ENCODE results near the gene SLC17A1. TPM values are rescaled to one million over a fixed set of nuclear protein-coding genes. Genes with fewer than 3 reads are reported as not detected.

The SLC17A1 gene
- total RNA-seq, 1 experiment from 2014 or later: not detected

DNA sequence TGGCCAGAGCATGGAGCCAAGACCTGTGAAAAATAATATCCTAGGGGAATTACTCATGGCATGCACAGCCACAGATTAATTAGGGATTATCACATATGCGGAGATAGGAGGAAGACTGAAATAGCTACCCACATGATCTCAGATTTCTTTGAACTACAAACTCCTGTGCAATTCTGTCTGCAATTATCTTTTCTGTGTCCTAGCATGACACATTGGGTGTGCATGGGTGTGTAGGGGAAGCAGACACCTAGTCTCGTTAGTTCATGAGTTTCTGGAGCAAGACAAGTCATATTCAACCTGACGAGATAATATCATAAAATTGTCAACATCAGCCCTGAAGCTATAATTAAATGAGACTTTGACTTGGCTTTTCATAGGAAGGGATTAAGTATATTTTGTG, 80.9 kb downstream of the SLC17A1 start:
- no peaks in the 10 kb centered on the region for H3K9me3 Mint-ChIP-seq
- H3K27ac Mint-ChIP-seq: no peak overlapping the region
- no peaks in the 10 kb centered on the region for H3K4me1 Mint-ChIP-seq
- no peak for DNase-seq (ENCODE audit: low spot score)
- no peaks in the 10 kb centered on the region for H3K27me3 Mint-ChIP-seq (ENCODE audit: low read depth)
- TF ChIP-seq ZNF138 (CRISPR knock-in tag; conservative IDR thresholded peaks at IDR 0.05) (no peak), ZNF121 (CRISPR knock-in tag; IDR thresholded peaks at IDR 0.05) (no peak), FOXJ3 (CRISPR knock-in tag; IDR thresholded peaks at IDR 0.05; ENCODE audit: borderline replicate concordance) (no peak), ZNF263 (CRISPR knock-in tag; IDR thresholded peaks at IDR 0.05; ENCODE audit: low read depth) (no peak), RELA (CRISPR knock-in tag; IDR thresholded peaks at IDR 0.05; ENCODE audit: borderline replicate concordance) (no peak), JAZF1 (CRISPR knock-in tag; IDR thresholded peaks at IDR 0.05) (no peak), ATF6 (CRISPR knock-in tag; IDR thresholded peaks at IDR 0.05) (no peak), MYBL2 (CRISPR knock-in tag; IDR thresholded peaks at IDR 0.05) (no peak), ZNF532 (CRISPR knock-in tag; IDR thresholded peaks at IDR 0.05; ENCODE audit: borderline replicate concordance) (no peak), ZMAT4 (CRISPR knock-in tag; IDR thresholded peaks at IDR 0.05) (no peak)
- TF ChIP-seq, protein P1, sequence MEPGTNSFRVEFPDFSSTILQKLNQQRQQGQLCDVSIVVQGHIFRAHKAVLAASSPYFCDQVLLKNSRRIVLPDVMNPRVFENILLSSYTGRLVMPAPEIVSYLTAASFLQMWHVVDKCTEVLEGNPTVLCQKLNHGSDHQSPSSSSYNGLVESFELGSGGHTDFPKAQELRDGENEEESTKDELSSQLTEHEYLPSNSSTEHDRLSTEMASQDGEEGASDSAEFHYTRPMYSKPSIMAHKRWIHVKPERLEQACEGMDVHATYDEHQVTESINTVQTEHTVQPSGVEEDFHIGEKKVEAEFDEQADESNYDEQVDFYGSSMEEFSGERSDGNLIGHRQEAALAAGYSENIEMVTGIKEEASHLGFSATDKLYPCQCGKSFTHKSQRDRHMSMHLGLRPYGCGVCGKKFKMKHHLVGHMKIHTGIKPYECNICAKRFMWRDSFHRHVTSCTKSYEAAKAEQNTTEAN (CRISPR knock-in tag; IDR thresholded peaks at IDR 0.05): no peak
- TF ChIP-seq, protein P2, sequence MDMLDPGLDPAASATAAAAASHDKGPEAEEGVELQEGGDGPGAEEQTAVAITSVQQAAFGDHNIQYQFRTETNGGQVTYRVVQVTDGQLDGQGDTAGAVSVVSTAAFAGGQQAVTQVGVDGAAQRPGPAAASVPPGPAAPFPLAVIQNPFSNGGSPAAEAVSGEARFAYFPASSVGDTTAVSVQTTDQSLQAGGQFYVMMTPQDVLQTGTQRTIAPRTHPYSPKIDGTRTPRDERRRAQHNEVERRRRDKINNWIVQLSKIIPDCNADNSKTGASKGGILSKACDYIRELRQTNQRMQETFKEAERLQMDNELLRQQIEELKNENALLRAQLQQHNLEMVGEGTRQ (CRISPR knock-in tag; IDR thresholded peaks at IDR 0.05): no peak
- TF ChIP-seq, protein P3, sequence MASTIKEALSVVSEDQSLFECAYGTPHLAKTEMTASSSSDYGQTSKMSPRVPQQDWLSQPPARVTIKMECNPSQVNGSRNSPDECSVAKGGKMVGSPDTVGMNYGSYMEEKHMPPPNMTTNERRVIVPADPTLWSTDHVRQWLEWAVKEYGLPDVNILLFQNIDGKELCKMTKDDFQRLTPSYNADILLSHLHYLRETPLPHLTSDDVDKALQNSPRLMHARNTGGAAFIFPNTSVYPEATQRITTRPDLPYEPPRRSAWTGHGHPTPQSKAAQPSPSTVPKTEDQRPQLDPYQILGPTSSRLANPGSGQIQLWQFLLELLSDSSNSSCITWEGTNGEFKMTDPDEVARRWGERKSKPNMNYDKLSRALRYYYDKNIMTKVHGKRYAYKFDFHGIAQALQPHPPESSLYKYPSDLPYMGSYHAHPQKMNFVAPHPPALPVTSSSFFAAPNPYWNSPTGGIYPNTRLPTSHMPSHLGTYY (CRISPR knock-in tag; IDR thresholded peaks at IDR 0.05): no peak
- TF ChIP-seq, protein P4, sequence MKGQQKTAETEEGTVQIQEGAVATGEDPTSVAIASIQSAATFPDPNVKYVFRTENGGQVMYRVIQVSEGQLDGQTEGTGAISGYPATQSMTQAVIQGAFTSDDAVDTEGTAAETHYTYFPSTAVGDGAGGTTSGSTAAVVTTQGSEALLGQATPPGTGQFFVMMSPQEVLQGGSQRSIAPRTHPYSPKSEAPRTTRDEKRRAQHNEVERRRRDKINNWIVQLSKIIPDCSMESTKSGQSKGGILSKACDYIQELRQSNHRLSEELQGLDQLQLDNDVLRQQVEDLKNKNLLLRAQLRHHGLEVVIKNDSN (CRISPR knock-in tag; IDR thresholded peaks at IDR 0.05): no peak
- no peak for ATAC-seq
- H3K36me3 Mint-ChIP-seq: no peaks in the 10 kb centered on the region
- CTCF ChIA-PET: interaction anchor here (1.4 kb wide), 1 partner anchor 33 kb away, joined by 4 read pairs; no protein-coding TSS in a partner anchor
- POLR2A ChIA-PET: no interaction called here
- H3K4me3 Mint-ChIP-seq: no peak overlapping the region

- POLR2A ChIA-PET: no interaction called here
- CTCF ChIA-PET: no interaction called here
- H3K27me3 Mint-ChIP-seq (ENCODE audit: low read depth): no peaks in the 10 kb centered on the region
- DNase-seq (ENCODE audit: low spot score): no peak
- H3K4me1 Mint-ChIP-seq: no peaks in the 10 kb centered on the region
- no peaks in the 10 kb centered on the region for H3K9me3 Mint-ChIP-seq
- no peak overlapping the region for H3K27ac Mint-ChIP-seq
- no peak for ATAC-seq
- H3K36me3 Mint-ChIP-seq: no peaks in the 10 kb centered on the region
- no peak overlapping the region for H3K4me3 Mint-ChIP-seq
- TF ChIP-seq NR1H2 (CRISPR knock-in tag; IDR thresholded peaks at IDR 0.05) (no peak), RORB (CRISPR knock-in tag; IDR thresholded peaks at IDR 0.05) (no peak), PREB (CRISPR knock-in tag; IDR thresholded peaks at IDR 0.05; ENCODE audit: borderline replicate concordance) (no peak), ZNF317 (CRISPR knock-in tag; IDR thresholded peaks at IDR 0.05; ENCODE audit: borderline replicate concordance, low read depth) (no peak), SMAD3 (CRISPR knock-in tag; IDR thresholded peaks at IDR 0.05; ENCODE audit: borderline replicate concordance) (no peak), FOXP1 (CRISPR knock-in tag; IDR thresholded peaks at IDR 0.05; ENCODE audit: borderline replicate concordance) (no peak), TEAD1 (CRISPR knock-in tag; IDR thresholded peaks at IDR 0.05) (no peak), MAX (CRISPR knock-in tag; IDR thresholded peaks at IDR 0.05) (no peak), JAZF1 (CRISPR knock-in tag; IDR thresholded peaks at IDR 0.05) (no peak)
- TF ChIP-seq, protein P2 (CRISPR knock-in tag; IDR thresholded peaks at IDR 0.05): no peak
Measured at GRCh38 chr6:25749837-25750236, 82.0 kb downstream of the SLC17A1 start.
